GM19468 (cell line): ENCODE measurements around the gene EDN3.
"Not testable (repeated sequence)": the region's sequence is repeated elsewhere in the genome, so short reads cannot be mapped to it uniquely, and the experiment has no call there.

Source experiments
- ATAC-seq: cut with Tn5 transposase; IDR thresholded peaks from one replicate; pipeline ENCODE4 v1.9.1; 2021; ENCODE audit warnings: mild to moderate bottlenecking, moderate library complexity, moderate number of reproducible peaks; ENCODE audit not compliant: unreplicated experiment; ENCODE audit errors: extremely low read depth

The EDN3 gene

DNA sequence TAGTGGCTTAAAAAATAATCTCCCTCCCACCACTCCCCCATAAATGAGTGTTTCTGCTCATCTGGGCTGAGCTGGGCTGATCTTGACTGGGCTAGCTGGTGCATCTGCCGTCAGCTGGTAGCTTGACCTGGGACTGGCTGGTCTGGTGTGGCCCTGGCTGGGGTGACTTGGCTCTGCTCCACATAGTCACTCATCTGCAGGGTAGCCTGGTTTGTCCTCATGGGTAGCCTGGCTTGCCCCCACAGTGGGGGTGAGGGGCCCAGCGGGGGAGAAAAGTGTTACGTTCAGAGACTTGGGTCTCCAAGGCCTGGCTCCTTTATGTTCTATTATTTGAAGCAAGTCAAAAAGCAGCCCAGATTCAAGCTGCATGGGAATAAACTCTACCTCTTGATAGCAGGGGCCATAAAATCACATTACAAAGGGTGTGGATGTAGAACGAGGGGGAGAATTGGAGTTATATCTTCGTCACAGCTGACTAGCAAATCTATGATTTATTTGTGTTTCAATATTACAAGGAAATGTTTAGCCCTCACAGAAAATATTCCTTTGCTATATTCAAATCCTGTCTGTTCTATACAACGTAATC lies 32.9 kb downstream of the EDN3 start:
- ATAC-seq, result no peak

DNA sequence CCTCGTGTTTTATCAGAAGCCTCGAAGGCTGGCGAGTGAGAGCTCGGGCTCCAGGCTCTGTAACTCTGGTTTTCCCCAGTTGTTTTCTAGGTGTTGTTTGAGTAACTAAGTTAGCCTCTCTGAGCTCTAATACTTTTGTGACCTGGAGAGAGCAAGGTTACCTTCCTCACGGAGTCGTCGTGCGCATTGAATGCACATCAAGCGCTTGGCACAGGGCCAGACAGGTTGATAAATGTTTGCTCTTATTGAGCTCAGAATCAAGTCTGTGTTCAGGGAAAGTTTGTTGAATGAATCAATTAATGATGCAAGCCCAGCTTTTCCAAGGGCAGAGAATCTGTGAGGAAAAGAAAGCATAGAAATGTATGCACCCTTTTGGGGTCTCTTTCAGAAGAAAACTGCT lies 33.5 kb downstream of the EDN3 start:
- no peak for ATAC-seq

DNA sequence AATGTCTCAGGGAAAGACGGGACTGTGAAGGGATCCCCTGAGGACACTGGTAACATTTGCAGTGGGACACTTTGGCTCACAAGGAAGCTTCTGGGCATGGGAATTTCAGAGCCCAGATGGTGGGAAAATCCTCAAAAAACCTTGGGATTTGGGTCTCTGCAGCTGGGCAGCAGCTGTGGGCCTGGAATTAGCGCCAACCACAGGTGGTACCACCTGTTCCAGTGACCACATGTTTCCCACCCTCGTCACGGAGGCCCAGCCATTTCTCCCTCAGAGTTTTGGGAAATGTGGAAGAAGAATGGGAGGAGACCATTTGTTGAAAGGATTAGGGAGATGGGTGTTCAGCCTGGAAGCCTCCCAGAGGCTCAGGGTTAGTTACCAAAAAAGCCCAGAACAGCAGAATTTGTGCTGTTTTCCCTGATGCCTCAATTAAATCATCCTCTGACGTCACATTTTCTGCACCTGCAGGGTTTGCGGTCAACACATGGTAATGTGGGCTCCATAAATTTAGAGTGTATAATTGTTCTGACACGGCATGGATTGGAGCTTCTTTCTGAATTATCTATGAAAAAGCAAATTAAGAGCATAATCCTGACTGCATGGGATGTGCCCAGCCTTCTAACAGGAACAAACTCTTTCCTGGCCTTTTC lies 34.4 kb downstream of the EDN3 start:
- ATAC-seq, result no peak

DNA sequence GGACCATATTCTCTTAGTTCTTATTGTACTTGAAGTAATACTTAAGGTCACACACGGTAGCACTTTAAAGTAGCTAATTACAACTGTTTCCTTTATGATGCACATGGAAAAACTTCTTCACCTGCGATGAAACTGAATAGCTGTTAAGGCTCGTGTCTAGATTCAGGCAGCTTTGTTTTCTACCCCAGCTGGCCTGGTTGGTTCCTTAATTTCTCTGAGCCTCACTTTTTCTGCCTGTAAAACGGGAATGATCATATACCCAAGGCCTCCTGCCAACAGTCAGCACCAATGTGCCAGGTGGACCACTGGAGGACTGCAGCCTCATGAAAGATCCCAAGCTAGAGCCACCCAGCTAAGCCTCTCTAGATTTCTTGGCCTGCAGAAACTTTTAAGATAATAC lies 35.0 kb downstream of the EDN3 start:
- ATAC-seq, result no peak

DNA sequence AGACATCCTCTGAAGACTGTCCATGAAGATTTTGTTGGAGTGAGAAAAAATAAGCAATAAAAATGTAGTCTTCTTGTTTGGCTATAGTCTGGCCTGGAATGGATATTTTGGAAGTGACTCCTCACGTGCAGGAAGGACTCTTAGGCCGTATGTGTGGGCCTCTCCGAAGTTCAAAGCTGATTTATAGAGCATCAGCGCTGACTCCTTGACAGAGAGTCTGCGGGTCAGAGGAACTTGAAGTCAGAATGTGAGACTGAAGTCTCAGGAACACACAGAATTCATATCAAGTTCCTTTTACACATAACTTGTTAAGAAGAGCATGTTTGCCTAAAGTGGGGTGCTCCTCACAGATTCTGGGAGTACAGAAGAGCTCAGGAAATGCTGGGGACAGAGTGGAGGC lies 36.1 kb downstream of the EDN3 start:
- ATAC-seq, result no peak

DNA sequence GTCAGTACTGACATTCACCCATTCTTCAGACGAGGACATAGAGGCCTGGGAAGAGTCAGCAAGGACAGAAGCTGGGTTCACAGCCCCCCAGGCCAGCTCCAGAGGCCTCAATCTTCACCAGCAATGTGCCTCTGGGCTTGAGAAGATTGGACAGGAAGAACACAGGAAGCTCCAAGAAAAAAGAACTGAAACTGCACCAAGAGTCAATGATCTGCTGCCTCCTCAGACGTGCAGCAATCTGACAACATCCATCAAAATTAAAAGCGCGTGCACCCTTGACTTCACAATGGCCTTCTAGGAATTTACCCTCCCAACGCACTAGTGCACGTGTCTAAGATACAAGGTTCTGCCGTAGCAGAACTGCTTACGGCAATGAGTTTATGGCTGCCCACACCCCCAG lies 38.0 kb downstream of the EDN3 start:
- ATAC-seq, result not testable (repeated sequence)

DNA sequence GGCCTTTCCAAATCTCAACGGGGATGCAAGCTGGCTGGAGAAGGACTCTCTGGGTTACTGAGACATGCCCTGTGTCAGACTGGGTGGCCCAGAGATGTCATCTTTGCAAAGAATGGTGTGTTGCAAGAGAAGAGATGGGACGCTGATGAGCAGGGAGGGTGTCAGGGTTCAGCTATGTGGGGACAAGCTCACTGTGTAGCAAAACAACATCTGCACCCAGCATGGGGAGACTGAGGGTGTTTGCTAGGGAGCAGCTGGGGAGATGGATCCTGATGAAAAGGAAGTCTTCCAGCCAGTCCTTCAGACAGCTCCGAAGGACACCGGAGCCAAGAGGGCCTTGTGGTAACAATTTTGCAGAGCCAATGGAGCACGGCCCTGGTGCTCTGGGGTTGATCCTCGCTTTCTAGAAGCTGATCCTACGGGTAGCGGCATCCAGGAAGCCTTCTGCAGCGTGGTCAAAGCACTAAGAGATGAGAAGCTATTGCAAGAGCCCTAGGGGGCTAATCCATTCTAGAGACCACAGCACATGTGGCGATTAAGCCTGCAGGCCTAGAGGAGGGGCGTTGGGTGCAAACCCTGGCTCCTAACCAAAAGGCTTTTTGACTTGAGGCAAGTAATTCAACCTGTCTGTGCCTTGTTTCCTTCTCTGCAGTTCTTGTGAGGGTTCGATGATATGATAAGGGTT lies 39.9 kb downstream of the EDN3 start:
- no peak for ATAC-seq

DNA sequence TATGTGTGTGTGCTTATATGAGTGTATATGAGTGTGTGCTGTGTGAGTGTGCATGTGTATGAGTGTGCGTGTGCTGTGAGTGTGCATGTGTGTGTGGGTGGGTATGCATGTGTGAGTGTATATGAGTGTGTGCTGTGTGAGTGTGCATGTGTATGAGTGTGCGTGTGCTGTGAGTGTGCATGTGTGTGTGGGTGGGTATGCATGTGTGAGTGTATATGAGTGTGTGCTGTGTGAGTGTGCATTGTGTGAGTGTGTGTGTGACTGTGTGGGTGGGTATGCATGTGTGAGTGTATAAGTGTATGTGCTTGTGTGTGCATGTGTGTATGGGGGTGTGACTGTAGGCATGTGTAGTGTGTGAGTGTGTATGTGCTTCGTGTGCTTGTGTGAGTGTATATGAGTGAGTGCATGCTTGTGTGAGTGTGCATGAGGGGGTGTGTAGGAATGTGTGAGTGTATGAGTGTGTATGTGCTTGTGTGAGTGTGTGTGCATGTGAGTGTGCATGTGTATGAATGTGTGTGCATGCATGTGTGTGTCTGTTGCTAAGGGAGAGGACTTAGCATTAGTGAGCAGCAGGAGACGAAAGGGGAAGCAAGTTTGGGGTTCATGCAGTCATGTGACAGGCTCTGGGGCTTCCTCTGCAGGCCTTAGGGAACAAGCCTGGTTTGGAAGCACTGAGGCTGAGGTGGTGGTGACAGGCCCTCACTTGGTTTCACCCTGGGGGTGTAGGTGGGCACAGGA lies 41.0 kb downstream of the EDN3 start:
- not testable (repeated sequence) for ATAC-seq

DNA sequence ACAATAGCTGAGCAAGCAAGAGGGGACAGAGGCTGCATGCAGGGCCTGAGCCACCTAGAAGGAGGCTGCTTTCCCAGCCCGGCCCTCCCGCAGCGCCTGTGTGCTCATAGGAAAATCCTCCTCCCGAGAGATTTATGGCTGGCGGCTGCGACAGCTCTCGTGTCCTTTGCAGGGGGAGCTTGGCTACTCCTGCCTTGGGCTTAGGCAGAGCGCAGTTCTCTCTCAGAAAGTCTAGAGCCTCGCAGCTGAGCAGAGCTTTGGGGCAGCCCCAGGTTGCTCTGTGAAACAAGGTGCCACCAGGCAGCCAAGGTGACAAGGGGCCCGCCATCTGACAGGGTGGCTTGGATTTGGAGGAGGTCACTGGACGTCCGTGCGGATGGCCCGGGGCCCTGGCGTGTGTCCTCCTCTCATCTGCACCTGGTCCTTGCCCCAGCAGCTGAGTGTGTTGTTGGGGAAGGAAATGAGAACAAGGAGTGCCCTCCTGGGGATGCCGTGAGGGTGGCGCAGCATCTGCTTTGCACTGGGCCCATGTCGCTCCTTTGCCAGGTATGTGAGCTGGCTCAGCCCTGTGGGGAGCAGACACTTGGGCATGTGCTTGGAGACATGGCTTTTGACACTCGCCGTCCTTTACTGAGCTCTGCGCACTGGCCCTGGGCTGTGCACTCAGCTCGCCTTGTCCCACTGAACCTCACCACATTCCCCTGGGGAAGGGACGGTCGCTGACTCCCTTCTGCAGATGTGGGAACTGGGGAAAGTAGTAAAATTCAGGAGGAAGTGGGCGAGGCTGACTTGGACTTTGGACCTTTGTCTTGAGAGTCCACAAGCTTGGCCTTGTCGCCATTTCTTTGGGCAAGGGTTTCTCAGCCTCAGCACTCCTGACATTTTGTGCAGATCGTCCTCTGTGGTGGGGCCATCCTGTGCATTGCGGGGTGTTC lies 41.9 kb downstream of the EDN3 start:
- no peak for ATAC-seq

DNA sequence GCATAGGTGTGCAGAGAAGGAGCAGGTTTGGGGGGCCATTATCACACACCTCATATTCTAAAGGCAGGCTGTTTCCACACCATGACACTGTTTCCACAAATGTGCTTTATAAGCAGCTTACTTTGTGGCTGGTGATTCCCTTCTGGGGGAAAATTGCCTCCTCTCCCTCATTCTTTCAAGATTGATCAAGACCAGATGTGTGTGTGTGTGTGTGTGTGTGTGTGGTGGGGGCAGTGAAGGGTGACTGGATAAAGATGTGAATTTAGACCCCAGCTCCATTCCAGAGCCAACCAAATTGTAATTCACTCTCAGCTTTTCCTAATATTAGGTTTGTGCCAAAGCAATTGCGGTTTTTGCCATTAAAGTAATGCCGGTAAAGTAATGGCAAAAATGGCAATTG lies 45.6 kb downstream of the EDN3 start:
- ATAC-seq, result no peak

DNA sequence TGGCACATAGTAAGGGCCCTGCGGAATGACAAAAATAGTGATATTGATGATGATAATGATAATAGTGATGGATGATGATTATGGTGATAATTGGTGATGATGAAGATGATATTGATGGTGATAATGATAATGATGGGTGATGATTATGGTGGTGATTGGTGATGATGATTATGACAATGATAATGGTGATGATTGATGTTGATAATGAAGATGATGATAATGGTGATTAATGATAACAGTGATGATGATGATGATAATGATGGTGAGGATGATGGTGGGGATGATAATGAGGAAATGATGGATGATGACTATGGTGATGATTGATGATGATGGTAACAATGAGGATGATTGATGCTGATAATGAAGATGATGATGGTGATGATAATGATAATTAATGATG lies 48.9 kb downstream of the EDN3 start:
- ATAC-seq, result no peak

DNA sequence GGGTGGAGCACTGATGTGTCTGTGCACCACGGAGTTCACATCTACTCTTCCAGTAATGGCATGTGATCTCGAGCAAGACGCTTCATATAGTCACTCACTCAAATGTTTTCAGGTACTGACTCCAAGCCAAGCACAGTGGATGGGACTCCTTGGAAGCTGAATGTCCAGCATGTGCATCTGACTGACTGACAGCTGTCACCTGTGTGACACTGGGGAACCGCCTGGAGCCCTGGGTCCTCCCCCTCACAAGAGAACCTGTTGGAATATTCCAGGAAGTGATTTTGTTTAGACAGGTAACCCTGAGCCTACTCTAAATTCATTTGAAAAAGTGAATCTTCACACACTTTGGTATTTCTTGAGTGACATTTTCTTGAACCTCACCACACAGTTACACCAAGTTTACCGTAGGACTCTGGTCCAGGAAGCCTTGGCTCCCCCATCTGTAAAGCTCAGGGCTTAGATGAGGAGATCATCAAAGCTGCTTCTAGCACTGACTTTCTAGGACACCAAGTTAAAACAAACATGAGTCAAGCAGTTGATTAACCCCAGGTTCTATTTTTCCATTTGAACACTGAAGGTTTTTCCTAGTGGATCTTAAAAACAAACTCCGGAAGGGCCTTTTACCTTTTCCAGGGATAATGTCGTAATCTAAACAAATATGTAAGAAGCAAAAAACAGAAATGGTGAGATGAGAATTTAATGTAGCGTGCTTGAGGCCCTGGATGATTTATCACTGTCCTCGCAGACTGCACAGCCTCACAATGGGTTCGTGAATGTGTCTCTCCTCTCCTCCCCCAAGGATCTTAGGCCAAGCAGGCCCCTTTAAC lies 50.1 kb downstream of the EDN3 start:
- ATAC-seq, result no peak

DNA sequence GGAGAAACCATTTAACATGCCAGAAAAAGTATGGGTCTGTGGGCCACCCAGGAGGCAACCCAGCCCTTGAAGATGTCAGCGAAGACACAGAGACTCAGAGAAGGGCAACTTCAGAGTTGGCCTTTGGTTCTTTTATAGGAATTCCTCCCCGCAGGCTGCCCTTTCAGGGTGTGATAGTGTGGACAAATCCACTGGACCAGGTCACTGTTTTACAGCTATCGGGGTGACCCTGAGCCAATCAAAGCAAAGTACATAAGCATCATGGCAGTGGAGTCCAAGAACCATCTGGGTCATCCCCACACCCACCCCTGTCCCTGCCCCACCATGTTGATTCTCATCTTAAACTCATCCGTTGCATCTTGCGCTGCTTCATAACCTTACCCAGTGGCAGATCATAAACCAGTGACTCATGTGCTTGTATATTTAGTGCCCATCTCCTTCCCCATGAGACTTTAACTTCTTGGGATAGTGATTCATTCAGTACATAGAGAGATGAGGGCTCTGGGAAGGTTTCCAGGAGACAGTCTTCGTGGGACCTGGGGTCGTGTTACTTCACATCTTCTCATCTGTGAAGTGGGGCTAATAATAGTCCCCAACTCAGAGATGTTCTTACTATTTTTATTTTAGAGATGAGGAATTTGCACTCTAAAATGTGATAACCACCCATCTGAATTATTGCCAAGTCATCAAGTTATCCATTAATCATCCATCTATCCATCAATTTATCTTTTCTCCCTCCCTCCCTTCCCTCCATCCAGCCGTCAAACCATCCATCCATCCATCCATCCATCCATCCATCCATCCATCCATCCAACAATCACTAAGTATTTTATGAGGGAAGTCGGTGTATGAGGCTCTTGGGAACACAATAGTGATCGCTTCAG lies 51.0 kb downstream of the EDN3 start:
- no peak for ATAC-seq

DNA sequence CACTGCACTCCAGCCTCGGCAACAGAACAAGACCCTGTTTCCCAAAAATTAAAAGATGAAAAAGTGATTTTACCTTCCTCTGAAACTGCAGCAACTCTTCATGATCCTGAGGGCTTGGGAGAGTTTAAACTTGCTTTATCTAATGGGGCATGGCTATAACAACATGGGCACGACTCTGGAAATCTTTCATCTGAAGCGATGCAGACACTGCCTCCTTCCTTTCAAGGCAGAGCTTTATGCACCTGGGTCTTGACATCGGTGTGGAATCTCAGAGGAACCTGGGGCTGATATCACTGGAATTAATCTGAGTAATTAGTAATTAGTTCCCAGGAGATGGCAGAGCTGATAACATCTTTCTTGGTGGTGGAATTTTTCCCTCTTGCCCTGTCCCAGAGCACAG lies 52.1 kb downstream of the EDN3 start:
- no peak for ATAC-seq

DNA sequence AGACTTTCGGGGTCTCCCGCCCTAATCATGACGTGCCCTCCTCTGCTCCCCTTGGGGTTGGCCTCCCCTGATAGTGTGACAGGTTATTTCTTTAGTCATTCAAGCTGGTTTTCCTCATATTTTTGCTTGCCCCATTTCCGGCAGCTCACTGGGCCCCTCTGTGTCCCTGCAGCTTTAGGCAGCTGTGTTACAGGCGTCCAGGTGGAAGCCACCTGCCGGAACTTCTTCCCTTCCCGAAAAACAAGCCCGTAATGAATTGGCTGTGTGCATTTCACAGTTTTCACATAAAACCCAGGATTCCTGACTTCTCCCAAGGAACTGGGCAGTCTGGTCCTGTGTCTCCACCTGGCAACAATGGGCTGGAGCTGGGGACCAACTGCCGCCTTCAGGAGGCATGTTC lies 52.6 kb downstream of the EDN3 start:
- no peak for ATAC-seq

DNA sequence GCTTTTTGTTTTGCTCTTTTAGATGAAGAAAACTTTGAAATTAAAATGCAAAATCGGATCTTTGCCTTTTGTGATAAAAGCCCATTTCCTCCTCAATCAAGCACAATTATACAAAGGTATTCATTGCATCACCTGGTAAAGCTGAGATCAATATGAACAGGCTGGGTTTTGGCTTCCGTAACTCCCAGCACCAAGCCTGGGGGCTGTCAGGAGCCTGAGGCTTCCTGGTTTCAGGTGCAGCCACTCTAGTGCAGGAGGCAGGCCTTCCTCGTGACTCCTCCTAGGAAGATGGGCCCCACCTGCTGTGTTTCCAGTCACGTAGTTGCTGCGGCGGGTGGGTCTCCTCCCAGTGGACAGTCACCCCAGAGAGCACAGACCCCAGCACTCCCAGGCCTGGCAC lies 54.0 kb downstream of the EDN3 start:
- no peak for ATAC-seq

DNA sequence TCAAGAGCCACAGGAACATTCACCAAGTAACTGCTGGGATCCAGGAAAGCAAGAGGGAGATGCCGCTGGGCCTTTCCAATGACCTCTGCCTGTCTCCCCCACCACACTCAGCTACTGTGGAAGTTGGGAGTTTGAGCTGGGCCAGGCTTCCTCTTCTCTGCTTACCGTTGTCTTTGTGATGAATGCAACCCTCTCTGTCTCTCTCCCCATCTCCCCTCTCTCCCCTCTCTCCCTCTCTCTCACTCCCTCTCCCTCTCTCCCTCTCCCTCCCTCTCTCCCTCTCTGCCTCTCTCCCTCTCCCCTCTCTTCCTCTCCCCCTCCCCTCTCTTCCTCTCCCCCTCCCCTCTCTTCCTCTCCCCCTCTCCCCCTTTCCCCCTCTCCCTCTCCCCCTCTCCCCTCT lies 54.8 kb downstream of the EDN3 start:
- no peak for ATAC-seq

DNA sequence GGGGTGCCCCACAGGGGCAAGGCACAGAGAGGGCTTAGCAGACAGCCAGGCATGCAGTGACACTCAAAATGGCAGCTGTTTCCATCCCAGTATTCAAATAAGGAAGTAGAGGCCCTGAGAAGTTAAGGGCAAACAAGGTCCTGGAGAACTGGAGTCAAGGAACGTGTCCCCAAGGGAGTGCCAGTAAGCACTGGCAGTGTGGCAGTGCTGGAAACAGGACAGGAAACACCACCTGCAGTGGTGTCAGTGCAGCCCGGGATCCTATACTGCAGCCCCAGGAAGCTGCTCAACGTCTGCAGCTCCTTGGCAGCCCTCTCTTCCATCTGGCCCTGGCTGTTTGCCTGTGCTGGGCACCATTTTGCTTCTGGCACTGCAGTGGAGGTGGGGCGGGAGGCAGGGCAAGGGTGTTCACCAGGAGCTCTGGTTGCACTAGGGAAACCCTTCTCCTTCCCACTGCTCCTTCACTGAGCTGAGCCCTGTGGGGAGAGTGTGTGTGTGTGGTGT lies 56.3 kb downstream of the EDN3 start:
- ATAC-seq, result no peak
